CMK (cell line): Measurements from ENCODE around the gene AKAP17A.
"Not testable (repeated sequence)": the region's sequence is repeated elsewhere in the genome, so short reads cannot be mapped to it uniquely, and the experiment has no call there.

Experiments
- DNase-seq: peaks from one replicate; pipeline ENCODE4 v3.0.0-alpha.2; 2010; ENCODE audit warnings: low read depth

Gene AKAP17A

DNA sequence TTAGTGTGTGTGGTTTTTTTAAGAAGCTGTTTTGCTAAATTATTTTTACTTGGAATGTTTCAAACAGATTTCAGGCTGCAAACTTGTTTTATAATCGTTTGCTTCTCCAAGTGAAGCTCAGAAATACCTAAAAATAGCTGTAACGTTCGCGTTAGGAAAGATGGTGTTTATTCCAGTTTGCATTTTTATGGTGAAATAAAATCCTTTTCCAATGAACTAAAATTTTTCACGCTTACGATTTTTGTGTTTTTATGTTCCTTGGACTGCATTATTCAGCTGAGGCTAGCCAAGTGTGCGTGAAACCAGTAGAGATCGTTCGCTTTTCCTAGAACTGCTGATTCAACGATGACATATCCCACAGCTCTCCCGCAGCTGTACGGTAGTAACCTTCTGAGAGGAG, 10.9 kb downstream of the AKAP17A start:
- DNase-seq = no peak

GRCh38 chrX:1606496-1606895, 15.1 kb downstream of the AKAP17A start:
- no peak for DNase-seq

DNA sequence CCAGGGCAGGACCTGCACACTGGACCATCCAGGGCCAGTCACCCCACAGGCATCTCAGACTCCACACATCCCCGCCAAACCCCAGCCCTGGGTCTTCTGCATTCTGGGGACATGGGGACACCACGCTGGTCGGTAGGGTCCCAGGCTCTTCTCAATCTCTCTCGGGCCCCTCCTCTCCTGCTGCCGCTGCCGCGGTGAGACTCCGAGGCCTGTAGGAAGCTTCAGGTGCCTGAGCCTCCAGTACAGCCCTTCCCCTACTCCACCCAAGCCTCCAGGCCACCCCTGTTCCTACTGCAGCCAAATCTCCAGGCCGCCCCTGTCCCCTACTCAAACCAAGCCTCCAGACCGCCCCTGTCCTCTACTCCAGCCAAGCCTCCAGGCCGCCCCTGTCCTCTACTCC, 17.9 kb downstream of the AKAP17A start:
- DNase-seq = no peak

GRCh38 chrX:1609762-1610161, 18.4 kb downstream of the AKAP17A start:
- no peak for DNase-seq

GRCh38 chrX:1610166-1610565, 18.8 kb downstream of the AKAP17A start:
- no peak for DNase-seq

DNA sequence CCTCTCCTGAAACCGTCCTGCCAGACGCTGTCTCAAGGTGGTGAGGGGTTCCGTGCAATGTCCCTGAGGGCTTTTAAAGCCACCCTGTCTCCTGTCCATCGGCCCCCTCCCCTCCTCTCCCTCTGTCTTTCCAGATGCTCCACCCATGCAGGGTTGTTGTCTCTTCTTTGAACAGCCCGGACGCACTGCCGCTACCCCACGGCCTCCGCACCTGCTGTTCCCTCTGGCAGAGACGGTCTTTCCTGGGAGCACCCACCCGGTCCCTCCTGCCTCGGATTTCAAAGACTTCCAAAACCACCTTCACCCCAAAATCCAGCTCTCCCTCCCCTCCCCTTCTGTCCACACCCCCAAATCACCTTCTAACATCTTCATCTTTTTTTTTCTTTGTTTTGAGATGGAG, 19.3 kb downstream of the AKAP17A start:
- DNase-seq = no peak

- no peak for DNase-seq
Measured at GRCh38 chrX:1612641-1613286, 21.4 kb downstream of the AKAP17A start.

DNA sequence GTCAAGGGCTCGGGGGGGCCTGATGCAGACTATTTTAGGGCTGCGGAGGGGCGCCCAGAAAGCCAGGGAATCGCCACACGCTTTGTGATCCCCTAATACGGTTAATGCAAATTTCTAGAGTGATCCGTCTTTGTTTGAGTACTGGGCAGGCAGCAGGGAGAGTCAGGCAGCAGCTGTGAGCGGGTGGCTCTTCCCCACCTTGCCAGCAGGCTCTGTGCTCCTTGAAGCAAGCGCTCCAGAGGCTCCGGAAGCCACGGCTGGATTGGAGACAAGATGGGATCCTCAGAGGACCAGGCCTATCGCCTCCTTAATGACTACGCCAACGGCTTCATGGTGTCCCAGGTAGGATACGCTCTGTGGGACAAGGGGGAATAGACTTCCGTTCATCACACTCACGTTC, 23.5 kb downstream of the AKAP17A start, which contains the start of gene ASMT:
TSS of gene ASMT (plus strand) at position 133 of the 400 bp plus-strand sequence. CDS start at position 274, 141 bp downstream.
- no peak for DNase-seq

GRCh38 chrX:1618689-1619088, 27.3 kb downstream of the AKAP17A start:
- DNase-seq = no peak

DNA sequence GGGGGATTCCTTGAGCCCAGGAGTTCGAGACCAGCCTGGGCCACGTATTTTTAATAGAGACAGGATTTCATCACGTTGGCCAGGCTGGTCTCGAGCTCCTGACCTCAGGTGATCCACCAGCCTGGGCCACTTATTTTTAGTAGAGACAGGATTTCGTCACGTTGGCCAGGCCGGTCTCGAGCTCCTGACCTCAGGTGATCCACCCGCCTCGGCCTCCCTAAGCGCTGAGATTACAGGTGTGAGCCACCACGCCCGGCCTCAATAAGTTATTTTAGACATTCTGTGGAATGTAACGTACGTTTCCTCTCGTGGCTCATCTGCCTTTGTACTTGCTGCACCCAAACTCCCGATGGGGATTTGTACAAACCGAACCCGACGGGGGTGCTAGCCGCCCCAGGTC, 32.3 kb downstream of the AKAP17A start:
- DNase-seq = no peak

DNA sequence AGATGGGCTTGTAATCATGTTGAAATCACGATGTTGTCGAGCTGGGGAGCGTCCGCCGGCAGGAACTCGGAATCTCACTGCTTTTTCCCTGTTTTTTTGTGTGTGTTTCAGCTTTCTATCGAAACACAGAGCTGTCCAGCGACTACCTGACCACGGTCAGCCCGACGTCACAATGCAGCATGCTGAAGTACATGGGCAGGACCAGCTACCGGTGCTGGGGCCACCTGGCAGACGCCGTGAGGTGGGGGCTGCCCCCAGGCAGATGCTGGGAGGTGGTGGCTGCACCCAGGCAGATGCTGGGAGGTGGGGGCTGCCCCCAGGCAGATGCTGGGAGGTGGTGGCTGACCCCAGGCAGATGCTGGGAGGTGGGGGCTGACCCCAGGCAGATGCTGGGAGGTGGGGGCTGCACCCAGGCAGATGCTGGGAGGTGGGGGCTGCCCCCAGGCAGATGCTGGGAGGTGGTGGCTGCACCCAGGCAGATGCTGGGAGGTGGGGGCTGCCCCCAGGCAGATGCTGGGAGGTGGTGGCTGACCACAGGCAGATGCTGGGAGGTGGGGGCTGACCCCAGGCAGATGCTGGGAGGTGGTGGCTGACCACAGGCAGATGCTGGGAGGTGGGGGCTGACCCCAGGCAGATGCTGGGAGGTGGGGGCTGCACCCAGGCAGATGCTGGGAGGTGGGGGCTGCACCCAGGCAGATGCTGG, 32.9 kb downstream of the AKAP17A start:
- DNase-seq = not testable (repeated sequence)

- DNase-seq = not testable (repeated sequence)
Measured at GRCh38 chrX:1624861-1625215, 33.4 kb downstream of the AKAP17A start.

DNA sequence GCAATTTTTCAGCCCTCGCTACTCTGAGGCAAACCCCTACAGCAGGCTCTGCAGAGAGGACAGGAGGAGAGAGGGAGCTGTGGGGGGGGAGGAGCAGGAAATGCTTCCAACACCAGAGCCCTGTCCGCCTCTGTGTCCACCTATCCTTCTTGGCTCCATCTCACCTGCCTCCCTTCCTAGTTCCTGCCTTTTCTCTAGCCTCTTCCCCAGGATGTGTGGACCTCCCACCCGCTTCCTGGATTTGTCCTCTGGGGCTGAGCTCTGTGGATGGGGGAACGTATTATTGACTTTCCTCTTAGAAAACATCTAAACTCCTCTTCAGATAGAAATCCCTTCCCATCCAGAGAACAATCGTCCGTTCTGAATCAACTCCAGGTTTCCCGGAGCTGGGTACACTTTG, 37.8 kb downstream of the AKAP17A start:
- DNase-seq = no peak

GRCh38 chrX:1646009-1646408, 54.6 kb downstream of the AKAP17A start:
- no peak for DNase-seq

GRCh38 chrX:1649621-1650020, 58.2 kb downstream of the AKAP17A start:
- DNase-seq = no peak
